NCI-H2107 treated with DMSO at 0.1 percent for 48 hours (cell line): Measurements from ENCODE around the gene SMG6.

ENCODE experiments used
- DNase-seq: peaks from one replicate; lab custom pipeline; 2025; ENCODE audit not compliant: unreplicated experiment; lab: John Stamatoyannopoulos, UW

Gene SMG6

DNA sequence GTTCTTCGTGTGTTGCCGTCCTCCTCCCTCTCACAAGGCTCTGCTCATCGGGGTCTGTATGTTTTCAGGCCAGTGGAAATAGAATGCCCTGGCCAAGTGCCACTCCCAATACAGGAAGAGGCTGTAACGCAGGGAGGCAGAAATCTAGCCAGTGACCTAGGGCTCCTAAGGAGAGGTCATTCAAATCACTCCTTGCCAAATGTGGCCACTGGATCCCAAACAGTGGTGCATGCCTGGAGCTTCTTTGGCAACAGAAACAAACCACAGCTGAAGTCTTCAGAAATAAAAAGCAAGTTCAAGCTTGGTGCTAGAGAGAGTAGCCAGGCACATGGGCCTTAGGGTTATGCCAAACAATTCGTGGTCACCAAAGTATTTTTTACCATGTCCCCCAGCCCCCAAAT, 66.1 kb downstream of the SMG6 start:
- no peak for DNase-seq

DNA sequence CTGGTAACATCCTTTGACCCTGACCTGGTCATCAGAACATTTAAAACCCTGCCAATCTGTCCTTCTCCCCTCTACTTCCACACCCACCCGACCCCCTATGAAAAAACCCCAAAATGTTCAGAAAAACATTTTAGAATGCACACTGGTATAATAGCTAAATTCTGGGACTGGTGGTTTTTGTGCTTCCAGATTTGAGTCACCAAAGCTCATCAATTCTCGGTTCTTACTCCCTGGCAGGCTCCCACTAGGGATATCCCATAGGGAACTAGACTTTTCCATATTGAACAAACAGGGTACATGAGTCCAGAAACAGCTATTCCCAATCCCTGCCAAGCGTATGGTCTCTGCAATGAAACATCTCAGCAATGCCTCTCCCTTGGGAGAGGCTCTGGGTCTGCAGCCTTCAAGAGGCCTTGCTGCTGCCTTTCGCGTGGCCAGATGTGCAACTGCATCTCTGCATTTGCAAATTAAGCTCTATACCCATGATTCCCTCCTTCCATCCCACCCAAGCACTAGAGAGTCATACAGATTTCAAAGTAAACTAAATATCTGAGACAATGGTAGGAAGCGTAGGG, 67.7 kb downstream of the SMG6 start:
- no peak for DNase-seq

DNA sequence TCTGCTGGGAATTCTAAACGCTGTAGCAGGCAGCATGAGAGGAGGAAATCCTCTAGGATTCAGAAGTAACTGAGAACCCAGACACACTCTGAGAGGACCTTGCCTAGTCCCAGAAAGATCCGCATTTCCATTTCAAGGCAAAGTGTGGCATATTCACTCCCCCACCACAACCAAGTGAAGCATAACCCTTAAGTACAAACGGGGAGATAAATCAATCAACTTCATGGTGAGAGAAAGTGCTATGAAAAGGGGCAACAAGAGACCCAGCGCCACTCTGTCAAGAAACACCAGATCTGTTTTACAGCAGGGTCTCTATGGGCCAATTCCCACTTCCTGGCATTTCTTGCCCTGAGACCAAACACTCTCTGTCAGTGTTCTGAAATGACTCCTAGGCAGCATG, 68.3 kb downstream of the SMG6 start:
- no peak for DNase-seq

DNA sequence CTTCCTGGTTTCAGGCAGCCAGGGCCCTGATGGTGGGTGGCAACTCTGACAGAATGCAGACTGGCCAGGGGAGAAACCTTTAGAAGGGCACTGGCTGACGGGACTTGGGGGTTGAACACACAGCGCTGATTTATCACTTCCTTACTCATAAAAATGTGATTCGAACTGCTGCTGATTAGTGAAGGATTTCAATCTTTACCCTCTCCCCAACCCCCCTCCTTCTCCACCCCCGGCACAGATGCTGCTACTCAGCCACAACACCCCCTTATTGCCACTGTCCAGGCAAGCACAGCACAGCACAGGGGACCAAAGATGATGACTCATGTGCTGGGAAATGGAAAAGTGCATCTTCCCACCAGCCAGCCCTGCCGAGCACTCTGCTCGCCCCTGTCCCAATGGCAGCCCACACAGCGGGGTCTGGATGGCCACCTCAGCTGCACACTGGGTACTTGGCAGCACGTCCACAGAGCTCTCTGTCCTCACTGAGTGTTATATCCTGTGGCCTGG, 70.1 kb downstream of the SMG6 start:
- DNase-seq, result no peak

DNA sequence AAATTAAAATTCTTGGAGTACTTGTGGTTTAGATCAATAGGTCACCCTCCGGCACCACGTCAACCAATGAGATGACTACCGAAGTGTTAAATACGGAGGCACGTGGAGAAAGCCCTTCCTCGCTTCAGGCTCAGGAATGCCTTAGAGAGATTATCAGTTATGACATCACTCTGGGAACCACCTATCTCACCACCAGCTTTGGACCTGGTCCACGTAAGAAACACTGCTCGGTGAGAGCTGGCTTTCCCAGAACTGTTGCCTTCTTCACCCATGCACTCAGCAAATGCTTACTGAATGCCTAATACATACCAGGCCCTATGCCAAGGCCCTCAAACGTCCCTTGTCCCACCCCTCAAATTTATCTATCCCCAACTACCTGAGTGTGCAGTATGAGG, 71.3 kb downstream of the SMG6 start:
- no peak for DNase-seq

DNA sequence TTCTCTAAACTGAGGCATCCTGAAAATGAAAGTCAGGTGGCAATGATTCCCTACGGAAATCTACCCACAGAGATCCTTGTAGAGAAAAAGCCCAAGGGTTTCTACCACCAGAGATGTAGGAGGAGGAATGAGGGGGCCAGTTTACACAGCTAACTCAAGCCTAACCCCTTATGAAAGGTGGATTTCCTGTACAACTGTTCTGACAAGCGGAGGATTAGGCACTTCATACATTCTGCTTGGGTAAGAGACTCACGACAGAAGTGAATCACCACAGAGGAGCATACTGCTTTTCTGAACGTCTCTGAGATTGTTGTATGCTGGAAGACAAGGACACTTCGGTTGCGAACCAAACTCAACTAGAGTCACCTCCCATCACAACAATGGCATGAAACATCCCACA, 72.7 kb downstream of the SMG6 start:
- no peak for DNase-seq

DNA sequence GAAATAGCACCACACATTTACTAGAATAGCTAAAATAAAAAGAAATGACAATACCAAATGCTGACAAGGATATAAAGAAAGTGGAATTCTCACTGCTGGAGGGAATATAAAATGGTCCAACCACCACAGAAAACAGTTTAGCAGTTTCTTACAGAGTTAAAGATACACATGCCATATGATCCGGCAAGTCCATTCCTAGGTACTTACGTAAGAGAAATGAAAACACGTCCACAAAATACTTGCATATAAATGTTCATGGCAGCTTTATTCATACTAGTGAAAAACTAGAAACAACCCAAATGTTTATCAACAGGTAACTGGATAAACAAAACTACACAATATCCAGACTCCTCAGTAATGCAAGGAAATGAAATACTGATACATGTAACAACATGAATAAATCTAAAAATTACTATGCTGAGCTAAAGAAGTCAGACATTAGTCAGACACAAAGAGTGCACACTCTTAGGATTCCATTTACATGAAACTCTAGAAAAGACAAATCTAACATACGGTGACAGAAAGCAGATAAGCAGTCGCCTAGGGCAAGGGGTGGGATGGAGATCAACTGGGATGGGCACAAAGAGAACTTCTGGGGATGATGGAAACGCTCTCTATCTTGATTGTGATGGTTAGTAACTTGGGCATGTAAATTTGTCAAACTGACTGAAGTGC, 76.4 kb downstream of the SMG6 start:
- DNase-seq, result no peak

DNA sequence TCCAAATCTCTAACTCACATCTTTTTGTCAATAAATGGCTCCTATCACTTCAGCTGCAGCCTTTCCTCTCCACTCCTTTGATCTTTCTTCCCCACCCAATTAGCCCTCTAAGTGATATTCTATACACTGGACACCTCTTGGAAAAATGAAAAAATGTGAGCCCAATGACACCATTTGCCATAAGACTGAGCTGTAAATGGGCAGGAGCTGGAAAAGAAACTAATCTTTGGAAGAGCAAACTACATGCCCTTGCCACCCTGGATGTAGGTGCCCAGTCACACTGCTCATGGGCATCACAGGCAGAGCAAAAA, 80.0 kb downstream of the SMG6 start:
- DNase-seq, result no peak

DNA sequence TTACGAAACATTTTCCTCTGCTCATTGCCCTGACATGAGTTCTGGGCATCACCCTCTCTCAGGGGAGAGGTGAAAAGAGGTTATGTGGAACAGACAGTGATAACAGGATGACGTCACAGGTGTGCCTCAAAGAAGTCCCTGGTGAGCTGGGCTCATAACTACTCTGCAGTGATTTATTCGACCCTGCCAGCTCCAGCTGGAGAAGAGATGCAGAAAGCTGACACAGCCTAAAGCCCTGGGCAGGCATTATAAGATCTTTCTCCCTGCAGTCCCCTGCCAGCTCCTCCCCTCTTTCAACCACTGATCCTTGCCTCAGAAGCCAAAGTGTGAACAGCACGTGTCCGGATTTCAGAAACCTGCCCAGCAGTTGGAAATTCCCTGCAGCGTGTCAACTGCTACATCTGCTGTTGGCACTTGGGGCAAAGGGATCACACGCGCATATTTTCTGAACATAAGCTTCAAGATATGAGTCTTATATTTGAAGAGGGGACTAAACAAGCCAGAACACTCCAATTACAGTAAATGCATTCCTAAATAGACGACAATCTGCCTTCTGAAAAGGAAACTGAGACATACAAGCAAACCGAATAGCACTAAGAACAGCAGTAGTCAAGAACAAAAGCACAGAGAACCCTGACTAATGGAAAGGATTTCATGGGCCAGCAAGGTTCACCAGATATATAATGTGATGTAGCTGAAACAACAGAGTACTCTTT, 80.5 kb downstream of the SMG6 start:
- no peak for DNase-seq

DNA sequence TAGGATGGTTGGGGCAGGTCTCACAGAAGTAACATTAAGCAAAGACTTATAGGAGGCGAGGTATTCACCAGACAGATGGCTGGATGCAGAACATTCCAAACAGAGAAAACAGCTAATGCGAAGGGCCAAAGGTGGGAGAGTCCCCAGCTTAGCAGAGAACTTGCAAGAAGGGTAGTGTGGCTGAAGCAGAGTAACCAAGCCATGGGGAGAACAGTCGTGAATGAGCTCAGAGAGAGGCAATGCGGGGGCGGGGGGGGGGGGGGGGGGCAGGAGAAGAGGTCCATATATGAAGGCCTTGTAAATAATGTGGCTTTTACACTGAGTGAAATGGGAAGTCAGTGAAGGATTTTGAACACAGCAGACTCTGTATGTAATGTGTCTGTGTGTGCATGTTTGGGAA, 81.3 kb downstream of the SMG6 start:
- no peak for DNase-seq

DNA sequence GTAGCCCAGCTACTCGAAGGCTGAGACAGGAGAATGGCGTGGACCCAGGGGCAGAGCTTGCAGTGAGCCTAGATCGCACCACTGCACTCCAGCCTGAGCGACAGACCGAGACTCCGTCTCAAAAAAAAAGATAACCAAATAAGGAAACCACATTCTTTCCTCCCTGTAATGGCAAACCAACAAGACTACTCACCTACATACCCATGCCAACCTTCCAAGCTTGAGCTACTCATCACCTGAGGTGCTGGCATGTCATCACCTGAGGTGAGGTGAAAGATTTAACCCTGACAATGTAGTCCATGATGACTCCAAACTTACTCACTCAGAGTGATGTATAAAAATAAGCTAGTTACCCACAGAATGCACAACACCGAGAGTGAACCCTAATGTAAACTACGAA, 85.2 kb downstream of the SMG6 start:
- DNase-seq, result no peak

DNA sequence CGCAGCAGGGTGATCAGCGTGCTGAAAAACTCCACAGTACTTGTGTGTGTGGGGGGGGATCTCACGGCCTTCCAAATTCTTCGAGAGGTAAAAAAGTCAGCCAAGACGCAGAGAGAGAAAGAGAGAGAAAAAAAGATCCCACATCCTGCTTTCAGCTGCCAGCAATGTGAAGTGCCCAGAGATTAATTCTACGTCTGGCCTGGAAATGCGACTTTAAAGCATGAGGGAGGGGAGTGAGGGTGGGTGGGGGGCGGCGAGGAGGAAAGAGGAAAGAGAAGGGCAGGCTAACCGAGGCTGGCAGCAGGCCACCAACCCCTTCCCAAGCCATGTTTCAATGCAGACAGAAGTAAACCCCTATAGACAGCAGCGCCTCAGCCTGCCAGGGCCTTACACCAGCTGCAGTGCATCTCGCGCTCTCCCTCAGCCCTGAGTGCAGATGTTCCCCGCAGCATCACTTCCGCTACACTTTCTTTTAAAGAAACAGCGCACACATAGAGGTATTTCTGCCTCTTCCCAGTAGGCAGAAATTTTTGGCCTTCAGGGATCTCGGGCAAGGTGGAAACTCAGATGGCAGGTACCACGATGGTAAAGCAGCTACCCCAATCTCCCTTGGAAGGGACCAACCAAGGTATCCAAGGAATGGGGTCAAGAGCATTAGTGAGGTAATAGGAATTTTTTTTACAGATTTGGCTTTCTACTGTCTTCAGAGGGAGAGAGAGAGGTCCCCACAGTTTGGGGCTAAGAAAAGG, 87.8 kb downstream of the SMG6 start:
- no peak for DNase-seq

DNA sequence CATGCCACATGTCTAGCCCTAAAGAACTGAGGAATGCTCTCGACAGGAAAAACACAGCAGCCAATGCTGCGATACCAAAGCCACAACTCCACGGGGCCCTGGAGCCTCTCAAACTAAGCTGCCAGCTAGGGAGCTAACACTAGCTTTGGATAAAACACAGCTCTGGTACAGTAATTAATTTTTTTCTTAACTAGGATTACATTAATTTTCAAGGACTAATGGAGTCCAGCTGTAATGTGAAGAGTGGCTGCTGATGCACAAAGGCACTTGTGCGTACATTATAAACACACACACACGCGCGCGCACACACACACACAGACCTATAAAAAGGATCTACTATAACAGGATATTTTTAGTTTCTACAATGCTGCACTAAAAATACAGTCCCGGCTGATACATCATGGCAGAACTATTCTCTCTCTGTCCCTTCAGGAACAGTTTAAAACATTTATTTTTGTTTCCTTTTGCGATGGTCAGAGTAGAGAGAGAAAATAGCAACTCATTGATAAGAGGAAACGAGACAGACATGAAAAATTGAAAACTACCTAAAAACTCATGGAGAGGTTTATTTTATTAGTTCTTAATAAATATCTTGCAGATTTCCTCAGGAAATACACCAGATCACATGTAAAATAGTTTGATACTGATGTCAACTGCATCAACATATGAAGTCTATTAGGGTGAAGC, 88.5 kb downstream of the SMG6 start:
- DNase-seq, result no peak

DNA sequence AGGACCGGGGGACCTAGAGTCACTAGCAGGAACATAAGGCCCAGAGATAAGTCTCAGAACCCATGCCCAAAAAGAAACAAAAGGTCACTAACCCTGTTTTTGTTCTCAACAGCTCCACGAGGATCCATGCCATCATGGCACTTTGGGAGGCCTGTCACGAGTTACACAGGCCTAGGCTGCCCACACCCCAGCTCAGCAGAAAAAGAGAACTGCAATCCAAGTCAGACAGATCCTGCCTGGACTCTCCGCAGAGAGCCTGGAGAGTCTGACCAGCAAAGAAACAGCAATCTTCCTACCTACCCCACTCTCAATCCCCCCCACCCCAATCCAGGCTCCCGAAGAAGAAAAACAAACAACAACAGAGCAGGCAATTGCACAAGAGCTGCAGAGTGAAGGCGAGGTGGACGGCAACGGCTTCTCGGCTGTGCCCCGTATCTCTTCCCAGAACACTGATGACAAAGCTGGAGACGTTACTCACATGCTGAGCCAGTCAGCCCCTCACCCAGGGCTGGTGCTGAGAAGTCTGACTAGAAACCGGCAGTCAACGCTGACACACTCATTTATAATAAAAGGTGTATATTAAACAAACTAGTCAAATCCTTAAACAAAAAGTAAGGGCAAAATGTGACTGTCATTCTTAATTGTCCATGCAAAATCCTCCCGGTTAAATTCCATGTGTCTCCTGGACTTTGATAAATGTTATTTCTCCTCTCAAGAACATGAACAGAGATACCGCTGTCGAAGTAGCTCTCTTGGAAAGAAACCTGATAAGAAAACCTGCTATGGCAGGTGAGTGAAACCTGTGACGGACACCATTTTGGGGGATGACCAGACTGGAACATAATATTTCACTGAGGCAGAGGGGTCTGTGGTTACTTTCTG, 89.3 kb downstream of the SMG6 start:
- DNase-seq, result no peak

DNA sequence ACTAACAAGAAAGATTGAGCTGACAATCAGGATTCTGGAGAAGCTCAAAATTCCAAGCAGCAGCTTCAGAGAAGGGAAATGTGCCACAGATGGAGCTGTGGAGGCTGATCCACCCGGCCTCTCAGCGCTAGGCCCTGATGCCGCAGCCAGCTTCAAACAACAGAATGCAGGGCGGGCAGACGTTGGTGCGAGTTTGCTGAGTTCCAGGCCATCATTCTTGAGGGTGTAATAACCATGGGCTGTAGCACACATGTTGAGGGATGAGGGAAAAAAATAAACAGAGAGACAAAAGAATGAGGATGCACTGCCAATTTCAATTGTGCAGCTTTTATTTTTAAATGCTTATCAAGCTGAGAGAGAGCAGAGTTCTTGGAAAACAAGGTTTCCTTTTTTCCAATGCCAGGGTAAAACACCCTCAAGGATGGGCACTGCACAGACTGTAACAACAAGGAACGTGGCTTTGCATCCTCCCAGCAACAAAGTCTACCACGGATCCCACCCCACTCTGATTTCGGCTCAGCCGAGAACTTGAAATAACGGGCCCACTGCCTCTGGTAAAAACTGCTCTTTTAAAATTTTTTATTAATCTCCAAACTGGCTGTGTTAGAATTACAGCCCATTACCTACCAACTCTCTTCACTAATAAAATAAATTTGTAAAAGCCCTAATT, 90.2 kb downstream of the SMG6 start:
- no peak for DNase-seq

DNA sequence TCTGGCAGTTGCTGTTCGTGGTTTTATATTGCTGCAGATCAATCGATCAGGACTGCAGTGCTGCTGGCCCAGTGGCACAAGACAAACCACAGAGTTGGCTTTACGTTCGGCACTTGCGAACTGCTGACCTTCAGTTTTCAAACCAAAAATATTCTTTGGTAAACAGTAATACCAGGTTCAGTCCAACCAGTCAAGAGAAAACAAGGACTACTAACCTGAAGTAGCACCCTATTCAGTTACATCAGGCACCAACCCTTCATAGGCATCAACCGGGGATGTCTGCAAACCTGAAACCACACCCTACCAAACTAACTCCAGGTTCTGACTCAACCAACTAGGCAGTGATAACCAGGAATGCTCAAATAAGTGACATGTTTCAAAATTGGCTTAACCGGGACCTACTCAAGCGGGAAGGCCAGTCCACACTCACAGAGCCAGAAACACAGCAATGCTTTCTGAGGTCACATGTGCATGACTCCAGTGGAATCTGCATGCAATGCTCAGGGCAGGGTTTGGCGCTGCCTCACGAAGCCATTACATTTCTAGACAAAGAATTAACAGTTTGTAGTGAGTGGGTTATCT, 91.1 kb downstream of the SMG6 start:
- DNase-seq, result no peak

DNA sequence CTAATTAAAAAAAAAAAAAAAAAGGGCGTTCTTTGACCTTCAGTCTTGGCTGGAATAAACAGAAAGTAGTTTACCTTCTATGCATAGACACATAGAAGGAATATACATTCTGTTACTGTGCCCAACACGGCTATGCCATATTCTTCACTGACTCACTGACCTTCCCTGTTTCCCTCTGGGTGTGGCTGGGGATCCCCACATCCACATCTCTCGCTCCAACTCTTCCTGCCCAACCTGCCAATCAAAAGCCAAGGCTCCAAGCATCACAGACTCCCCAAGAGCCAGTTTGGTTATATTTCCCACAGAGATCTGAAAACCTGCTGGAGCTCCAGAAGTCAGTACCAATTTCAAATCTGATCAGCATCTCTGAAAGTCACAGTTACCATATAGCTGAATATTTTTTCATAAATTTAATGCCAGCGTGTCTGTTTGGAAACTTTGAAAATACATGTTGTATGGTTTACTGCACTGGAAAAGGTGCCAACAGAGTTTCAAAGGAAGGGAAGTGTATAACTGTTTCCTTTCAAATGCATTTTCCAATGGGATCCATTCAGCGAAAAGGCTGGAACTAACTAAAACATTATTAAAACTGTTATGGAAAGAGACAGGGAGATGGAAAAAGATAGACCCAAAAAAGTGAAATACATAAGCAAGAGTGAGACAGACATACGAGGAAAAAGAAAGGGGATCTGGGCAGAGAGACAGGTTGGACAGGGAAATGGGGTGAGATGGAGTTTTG, 91.8 kb downstream of the SMG6 start:
- no peak for DNase-seq

DNA sequence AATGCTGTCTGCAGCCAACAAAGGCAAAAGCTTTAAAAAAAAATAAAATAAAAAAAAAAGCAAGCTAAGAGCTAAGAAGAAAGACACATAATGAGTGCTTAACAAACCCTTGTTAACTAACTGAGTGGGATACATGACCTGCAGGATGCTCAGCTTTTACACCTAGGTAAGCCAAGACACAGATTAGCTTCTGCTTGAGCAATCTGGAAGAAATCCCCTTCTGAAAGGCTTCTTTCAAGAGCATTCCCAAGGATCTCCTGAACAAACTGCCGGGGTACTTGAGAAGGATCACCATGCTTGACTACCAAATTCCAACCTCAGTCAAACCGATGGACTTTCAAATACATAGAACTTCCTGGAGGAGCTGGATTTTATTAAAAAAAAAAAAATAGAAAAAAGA, 92.9 kb downstream of the SMG6 start:
- no peak for DNase-seq
